GM12878 (cell line): ENCODE data around the gene APOO. TPM values are rescaled to one million over a fixed set of nuclear protein-coding genes. Genes with fewer than 3 reads are reported as not detected.

ENCODE experiments used
- ATAC-seq: fragments of 200-7000 bp; cut with Tn5 transposase; 3 replicates; pipeline ENCODE4 v1.9.1; 2020; ENCODE audit warnings: mild to moderate bottlenecking, moderate library complexity
- BruUV-seq: library from RNA; stranded (reverse); fragments of 400-500 nt; replicated peaks from 2 replicates; lab custom pipeline; 2021; lab: Mats Ljungman, UMichigan
- CTCF ChIA-PET: fragments of 300-600 bp; sonication (Branson Sonifier 250); formaldehyde crosslinking; extraction: SDS; loops from one replicate; lab custom pipeline; 2021; ENCODE audit warnings: inconsistent platforms; lab: Yijun Ruan, JAX
- POLR2A ChIA-PET: fragments of 350-600 bp; formaldehyde crosslinking; extraction: SDS; loops from one replicate; lab custom pipeline; 2021; ENCODE audit warnings: inconsistent platforms; lab: Charles Lee
- RAD21 ChIA-PET: fragments of 300-600 bp; sonication (Branson Sonifier 250); formaldehyde crosslinking; loops from one replicate; lab custom pipeline; 2023; ENCODE audit warnings: antibody characterized with exemption; ENCODE audit not compliant: unreplicated experiment; lab: Charles Lee
- SMC1A ChIA-PET: fragments of 300-600 bp; sonication (Branson Sonifier 250); formaldehyde crosslinking; loops from one replicate; lab custom pipeline; 2023; ENCODE audit not compliant: unreplicated experiment, uncharacterized antibody; lab: Charles Lee
- DNase-seq: peaks from one replicate; pipeline ENCODE4 v3.0.0-alpha.2; 2011; ENCODE audit warnings: low read depth, low spot score
- FAIRE-seq: peaks from 3 replicates; lab custom pipeline; 2011; peaks lifted over from hg19 to GRCh38; lab: Jason Lieb, UNC
- H2AFZ ChIP-seq: 2 replicates; pipeline ENCODE4 v1.6.0; 2011; ENCODE audit warnings: low read depth, low read length, control low read depth; ENCODE audit not compliant: control insufficient read depth
- H3K27ac ChIP-seq: 2 replicates; pipeline ENCODE4 v1.5.1; 2011; ENCODE audit warnings: control low read depth; ENCODE audit not compliant: control insufficient read depth, insufficient read depth
- H3K27me3 ChIP-seq, 2 experiments: replicated peaks in 1 of 2; 2 replicates each; pipeline versions ENCODE4 v1.6.0 to v1.6.1; 2011; ENCODE audit warnings: low read length in 1 of 2; ENCODE audit not compliant: control insufficient read depth in 2 of 2, insufficient read depth in 2 of 2
- H3K36me3 ChIP-seq, 2 experiments: 2 replicates each; pipeline ENCODE4 v1.5.1; 2011; ENCODE audit warnings: low read length in 1 of 2; ENCODE audit not compliant: control insufficient read depth in 2 of 2, insufficient read depth in 2 of 2
- H3K4me1 ChIP-seq: 2 replicates; pipeline ENCODE4 v1.6.1; 2011; ENCODE audit warnings: mild to moderate bottlenecking, low read length, moderate library complexity, mixed read lengths; ENCODE audit not compliant: control insufficient read depth, insufficient read depth
- H3K4me2 ChIP-seq: 2 replicates; pipeline ENCODE4 v1.6.0; 2011; ENCODE audit warnings: control low read depth; ENCODE audit not compliant: control insufficient read depth, insufficient read depth
- H3K4me3 ChIP-seq: fragments of 200-600 bp; sonication (generic); 2 replicates; pipeline ENCODE4 v1.5.1; 2016
- H3K79me2 ChIP-seq: 2 replicates; pipeline ENCODE4 v1.6.0; 2011; ENCODE audit warnings: low read length; ENCODE audit not compliant: control insufficient read depth, insufficient read depth
- H3K9ac ChIP-seq: 2 replicates; pipeline ENCODE4 v1.8.0; 2011; ENCODE audit warnings: low read length, control low read depth, mixed read lengths; ENCODE audit not compliant: control insufficient read depth, insufficient read depth
- H3K9me3 ChIP-seq: replicated peaks from 3 replicates; pipeline ENCODE4 v1.5.1; 2011; ENCODE audit warnings: mild to moderate bottlenecking, low read length; ENCODE audit not compliant: control insufficient read depth, insufficient read depth
- H4K20me1 ChIP-seq: 2 replicates; pipeline ENCODE4 v1.6.0; 2011; ENCODE audit not compliant: control insufficient read depth, insufficient read depth
- ASH2L ChIP-seq: fragments of 300-600, 200-600 bp; sonication (generic); IDR thresholded peaks from 2 replicates; pipeline ENCODE4 v1.6.1; 2017; ENCODE audit warnings: low read depth, mild to moderate bottlenecking, borderline replicate concordance
- CHD1 ChIP-seq: IDR thresholded peaks from 2 replicates; pipeline ENCODE4 v1.6.1; 2012; ENCODE audit warnings: low read depth, low read length, improper control_type of control experiment
- EP300 ChIP-seq, 2 experiments: fragments of 150-350 bp in 1 of 2; IDR thresholded peaks; 2 replicates each; pipeline ENCODE4 v1.6.1; 2011 to 2012; ENCODE audit warnings: low read depth in 2 of 2, low read length in 2 of 2, borderline replicate concordance in 1 of 2, improper control_type of control experiment in 1 of 2, inconsistent platforms in 1 of 2; ENCODE audit not compliant: control insufficient read depth in 1 of 2
- KAT2A ChIP-seq: conservative IDR thresholded peaks from 2 replicates; pipeline ENCODE4 v1.6.1; 2011; ENCODE audit warnings: low read depth, low read length; ENCODE audit not compliant: control insufficient read depth
- NR2C1 ChIP-seq: fragments of 450-650 bp; IDR thresholded peaks from 2 replicates; pipeline ENCODE4 v1.6.1; 2017; ENCODE audit warnings: antibody characterized with exemption, mild to moderate bottlenecking, moderate library complexity
- NRF1 ChIP-seq: conservative IDR thresholded peaks from 2 replicates; pipeline ENCODE4 v1.6.1; 2011; ENCODE audit warnings: mild to moderate bottlenecking, low read depth, low read length, improper control_type of control experiment
- SPI1 ChIP-seq: IDR thresholded peaks from 2 replicates; pipeline ENCODE4 v1.6.1; 2011; ENCODE audit warnings: low read depth, mild to moderate bottlenecking, low read length, moderate library complexity, borderline replicate concordance; ENCODE audit not compliant: insufficient read depth
- WGBS: methylation state at CpG from one replicate; pipeline ENCODE4 v1.1.6; 2016; ENCODE audit warnings: low lambda C conversion rate; ENCODE audit not compliant: insufficient replicate concordance, insufficient coverage; ENCODE audit errors: missing lambda C conversion rate; 5-methylcytosine and 5-hydroxymethylcytosine counted together
- in situ Hi-C: fragments of 300-500 bp; cut with MboI; formaldehyde crosslinking; loops from 9 replicates; pipeline ENCODE4 v1.14.3; 2018; ENCODE audit warnings: mixed read lengths
- intact Hi-C: fragments of 100-400 bp; cut with micrococcal nuclease; formaldehyde crosslinking; loops from one replicate; pipeline ENCODE4 v1.14.2; 2022; ENCODE audit not compliant: unreplicated experiment
- polyA plus RNA-seq, 11 experiments: library from polyadenylated mRNA; depleted of rRNA in 4 of 11; unstranded in 6 of 11; stranded (reverse) in 5 of 11; fragments of >200 nt; fragmentation: Nextera tagmentation in 4 of 11; fragmentation: Illumina TruSeq in 1 of 11; extraction: Ambion mirVana in 4 of 11; extraction: Trizol in 1 of 11; gene quantifications; 1 replicate in 1 of 11; 2 replicates in 10 of 11; pipeline versions ENCODE4 v1.2.1 to v1.2.3, GENCODE V29; 2011 to 2016; ENCODE audit warnings: inconsistent platforms in 2 of 11, missing spikeins in 2 of 11, low read depth in 1 of 11
- total RNA-seq, 4 experiments: library from RNA; depleted of rRNA in 3 of 4; stranded (reverse); fragments of >200 nt in 3 of 4; fragmentation: Illumina TruSeq in 1 of 4; extraction: Trizol in 1 of 4; gene quantifications; 2 replicates each; pipeline versions ENCODE4 v1.2.1 to v1.2.3, GENCODE V29; 2013 to 2021
- TF ChIP-seq, protein P1 (sequence below): fragments of 450-650 bp; IDR thresholded peaks from 2 replicates; pipeline ENCODE4 v1.6.1; 2016; ENCODE audit warnings: mild to moderate bottlenecking, moderate library complexity, borderline replicate concordance
- TF ChIP-seq, protein P2 (sequence below): fragments of 450-650 bp; IDR thresholded peaks from 2 replicates; pipeline ENCODE4 v1.6.1; 2016; ENCODE audit warnings: mild to moderate bottlenecking

Gene APOO
- total and polyA plus RNA-seq, 10 of the 15 experiments (the other 5 are each of a cell fraction or from before 2014, with no cell fraction given) = 20.7 to 68.7 (median 35.5) TPM

- Histone ChIP-seq H3K9me3 (no peaks in the 10 kb centered on the region), H3K4me2 (no peak overlapping the region), H3K27me3 (no peaks in the 10 kb centered on the region), H3K79me2 (no peaks in the 10 kb centered on the region), H4K20me1 (no peaks in the 10 kb centered on the region), H3K4me3 (no peak overlapping the region), H3K4me1 (no peaks in the 10 kb centered on the region), H3K9ac (no peak overlapping the region), H2AFZ (no peak overlapping the region), H3K27ac (no peak overlapping the region), H3K36me3 (no peaks in the 10 kb centered on the region)
- in situ Hi-C loops = no loop called here
- DNase-seq (no peak), FAIRE-seq (no peak), ATAC-seq (peak; percentile 32; the same call in 2 of the 3 replicates)
- POLR2A ChIA-PET = interaction anchor here (0.7 kb wide), 1 partner anchor 448 kb away, joined by 4 read pairs; no protein-coding TSS in a partner anchor
- SMC1A ChIA-PET = interaction anchor here (0.8 to 1.0 kb wide), 2 partner anchors 82 to 188 kb away, joined by 3 to 5 read pairs; partner anchors contain the start of gene KLHL15
- CTCF ChIA-PET = interaction anchor here (0.8 to 1.1 kb wide), 4 partner anchors 15 to 62 kb away, joined by 3 to 5 read pairs (median 3); no protein-coding TSS in a partner anchor
- RAD21 ChIA-PET = interaction anchor here (0.6 to 1.2 kb wide), 2 partner anchors 40 to 404 kb away, joined by 3 read pairs; no protein-coding TSS in a partner anchor
- intact Hi-C loops = no loop called here
- BruUV-seq = no TSS peak
- TF ChIP-seq NR2C1 = no peak
- no peak for TF ChIP-seq EP300 (IDR thresholded peaks at IDR 0.05; ENCODE audit: borderline replicate concordance in 1 of 2, control insufficient read depth in 1 of 2, low read depth in 2 of 2, low read length in 2 of 2)
- TF ChIP-seq SPI1 = peak; percentile 84
- TF ChIP-seq CHD1 = no peak
- 42% methylated on average over 1 of the region's 1 CpG for WGBS
Observed at GRCh38 chrX:23838953-23839352, 68.8 kb downstream of the APOO start.

DNA sequence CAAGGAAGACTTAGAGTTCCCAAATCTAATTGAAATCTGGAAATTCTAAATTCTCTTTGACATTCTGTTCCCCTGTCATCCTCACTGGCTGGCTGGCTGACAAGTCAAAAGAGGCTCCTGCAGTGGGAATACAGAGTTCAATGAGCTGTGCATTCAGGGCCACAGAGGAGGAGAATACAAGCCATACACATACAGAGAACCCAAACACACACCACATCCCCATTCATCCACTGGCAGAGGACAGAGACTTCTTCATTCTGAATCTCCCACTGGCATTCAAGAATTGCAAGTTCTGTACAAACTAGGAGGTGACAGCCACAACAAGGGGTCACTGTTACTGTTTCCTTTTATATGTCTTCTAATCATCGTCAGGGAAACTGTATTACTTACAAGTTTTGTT lies 75.0 kb downstream of the APOO start:
- intact Hi-C loops = no loop called here
- SMC1A ChIA-PET = no interaction called here
- no TSS peak for BruUV-seq
- TF ChIP-seq, protein P1, sequence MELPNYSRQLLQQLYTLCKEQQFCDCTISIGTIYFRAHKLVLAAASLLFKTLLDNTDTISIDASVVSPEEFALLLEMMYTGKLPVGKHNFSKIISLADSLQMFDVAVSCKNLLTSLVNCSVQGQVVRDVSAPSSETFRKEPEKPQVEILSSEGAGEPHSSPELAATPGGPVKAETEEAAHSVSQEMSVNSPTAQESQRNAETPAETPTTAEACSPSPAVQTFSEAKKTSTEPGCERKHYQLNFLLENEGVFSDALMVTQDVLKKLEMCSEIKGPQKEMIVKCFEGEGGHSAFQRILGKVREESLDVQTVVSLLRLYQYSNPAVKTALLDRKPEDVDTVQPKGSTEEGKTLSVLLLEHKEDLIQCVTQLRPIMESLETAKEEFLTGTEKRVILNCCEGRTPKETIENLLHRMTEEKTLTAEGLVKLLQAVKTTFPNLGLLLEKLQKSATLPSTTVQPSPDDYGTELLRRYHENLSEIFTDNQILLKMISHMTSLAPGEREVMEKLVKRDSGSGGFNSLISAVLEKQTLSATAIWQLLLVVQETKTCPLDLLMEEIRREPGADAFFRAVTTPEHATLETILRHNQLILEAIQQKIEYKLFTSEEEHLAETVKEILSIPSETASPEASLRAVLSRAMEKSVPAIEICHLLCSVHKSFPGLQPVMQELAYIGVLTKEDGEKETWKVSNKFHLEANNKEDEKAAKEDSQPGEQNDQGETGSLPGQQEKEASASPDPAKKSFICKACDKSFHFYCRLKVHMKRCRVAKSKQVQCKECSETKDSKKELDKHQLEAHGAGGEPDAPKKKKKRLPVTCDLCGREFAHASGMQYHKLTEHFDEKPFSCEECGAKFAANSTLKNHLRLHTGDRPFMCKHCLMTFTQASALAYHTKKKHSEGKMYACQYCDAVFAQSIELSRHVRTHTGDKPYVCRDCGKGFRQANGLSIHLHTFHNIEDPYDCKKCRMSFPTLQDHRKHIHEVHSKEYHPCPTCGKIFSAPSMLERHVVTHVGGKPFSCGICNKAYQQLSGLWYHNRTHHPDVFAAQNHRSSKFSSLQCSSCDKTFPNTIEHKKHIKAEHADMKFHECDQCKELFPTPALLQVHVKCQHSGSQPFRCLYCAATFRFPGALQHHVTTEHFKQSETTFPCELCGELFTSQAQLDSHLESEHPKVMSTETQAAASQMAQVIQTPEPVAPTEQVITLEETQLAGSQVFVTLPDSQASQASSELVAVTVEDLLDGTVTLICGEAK = no peak
- TF ChIP-seq, protein P2, sequence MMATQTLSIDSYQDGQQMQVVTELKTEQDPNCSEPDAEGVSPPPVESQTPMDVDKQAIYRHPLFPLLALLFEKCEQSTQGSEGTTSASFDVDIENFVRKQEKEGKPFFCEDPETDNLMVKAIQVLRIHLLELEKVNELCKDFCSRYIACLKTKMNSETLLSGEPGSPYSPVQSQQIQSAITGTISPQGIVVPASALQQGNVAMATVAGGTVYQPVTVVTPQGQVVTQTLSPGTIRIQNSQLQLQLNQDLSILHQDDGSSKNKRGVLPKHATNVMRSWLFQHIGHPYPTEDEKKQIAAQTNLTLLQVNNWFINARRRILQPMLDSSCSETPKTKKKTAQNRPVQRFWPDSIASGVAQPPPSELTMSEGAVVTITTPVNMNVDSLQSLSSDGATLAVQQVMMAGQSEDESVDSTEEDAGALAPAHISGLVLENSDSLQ = no peak
- TF ChIP-seq NRF1 (no peak), ASH2L (no peak), KAT2A (no peak)

More for the DNA sequence above, 75.0 kb downstream of the APOO start:
- Histone ChIP-seq H4K20me1 (no peaks in the 10 kb centered on the region), H3K79me2 (no peaks in the 10 kb centered on the region), H3K36me3 (no peaks in the 10 kb centered on the region), H2AFZ (no peak overlapping the region), H3K4me1 (no peaks in the 10 kb centered on the region), H3K27ac (no peak overlapping the region), H3K4me2 (no peak overlapping the region), H3K9ac (no peak overlapping the region), H3K9me3 (no peaks in the 10 kb centered on the region), H3K27me3 (no peaks in the 10 kb centered on the region), H3K4me3 (no peak overlapping the region)
- ChIA-PET CTCF (no interaction called here), RAD21 (no interaction called here), POLR2A (no interaction called here)
- 65% methylated on average over 1 of the region's 1 CpG for WGBS
- DNase-seq (no peak), FAIRE-seq (no peak), ATAC-seq (no peak)
- in situ Hi-C loops = no loop called here
